PC-3 (cell line): Measurements from ENCODE around the gene RAPGEF3. TPM values are rescaled to one million over a fixed set of nuclear protein-coding genes. Genes with fewer than 3 reads are reported as not detected.

ENCODE experiments used
- ATAC-seq: fragments of 200-7000 bp; cut with Tn5 transposase; 2 replicates; pipeline ENCODE4 v1.9.1; 2020; ENCODE audit warnings: mild to moderate bottlenecking, moderate library complexity
- BruUV-seq: library from RNA; stranded (reverse); fragments of 400-500 nt; replicated peaks from 2 replicates; lab custom pipeline; 2021; lab: Mats Ljungman, UMichigan
- CTCF ChIA-PET: fragments of 300-600 bp; sonication (Branson Sonifier 250); formaldehyde crosslinking; loops from one replicate; lab custom pipeline; 2022; ENCODE audit warnings: antibody characterized with exemption; lab: Charles Lee
- POLR2A ChIA-PET: fragments of 300-600 bp; sonication (Branson Sonifier 250); formaldehyde crosslinking; loops from one replicate; lab custom pipeline; 2022; ENCODE audit warnings: antibody characterized with exemption; ENCODE audit not compliant: unreplicated experiment; lab: Charles Lee
- DNase-seq: peaks from one replicate; pipeline ENCODE4 v3.0.0-alpha.2; 2015
- H2AFZ ChIP-seq: fragments of 300-600 bp; sonication (generic); 2 replicates; pipeline ENCODE4 v1.6.0; 2016; ENCODE audit warnings: antibody characterized with exemption, low read length
- H3F3A ChIP-seq: fragments of 300-600 bp; sonication (generic); one replicate; pipeline ENCODE4 v1.6.0; 2017; ENCODE audit warnings: antibody characterized with exemption, low read length, control low read depth, mild to moderate bottlenecking; ENCODE audit not compliant: unreplicated experiment
- H3K27ac ChIP-seq: fragments of 300-600 bp; sonication (generic); 2 replicates; pipeline ENCODE4 v1.5.1; 2016; ENCODE audit warnings: mild to moderate bottlenecking, low read length
- H3K27me3 ChIP-seq: fragments of 300-600 bp; sonication (generic); 2 replicates; pipeline ENCODE4 v1.6.1; 2016; ENCODE audit warnings: low read length, mixed read lengths
- H3K36me3 ChIP-seq: fragments of 300-600 bp; sonication (generic); 2 replicates; pipeline ENCODE4 v1.6.1; 2016; ENCODE audit warnings: low read depth, mixed run types, low read length, mixed read lengths
- H3K4me1 ChIP-seq: fragments of 300-600 bp; sonication (generic); 2 replicates; pipeline ENCODE4 v1.5.1; 2016; ENCODE audit warnings: low read length; ENCODE audit not compliant: insufficient read depth
- H3K4me2 ChIP-seq: fragments of 300-600 bp; sonication (generic); 2 replicates; pipeline ENCODE4 v1.6.0; 2016; ENCODE audit warnings: low read length
- H3K4me3 ChIP-seq: fragments of 300-600 bp; sonication (generic); 2 replicates; pipeline ENCODE4 v1.5.1; 2016; ENCODE audit warnings: mild to moderate bottlenecking, low read length, mixed read lengths
- H3K79me2 ChIP-seq: fragments of 300-600 bp; sonication (generic); 2 replicates; pipeline ENCODE4 v1.6.1; 2017; ENCODE audit warnings: low read length, mixed read lengths
- H3K9ac ChIP-seq: fragments of 300-600 bp; sonication (generic); 2 replicates; pipeline ENCODE4 v1.6.0; 2016; ENCODE audit warnings: mild to moderate bottlenecking, low read length
- H3K9me2 ChIP-seq: fragments of 300-600 bp; sonication (generic); replicated peaks from 2 replicates; pipeline ENCODE4 v1.6.1; 2016; ENCODE audit warnings: mixed run types, low read length, mixed read lengths
- H3K9me3 ChIP-seq: fragments of 300-600 bp; sonication (generic); 2 replicates; pipeline ENCODE4 v1.6.1; 2016; ENCODE audit warnings: low read length, mixed read lengths
- H4K20me1 ChIP-seq: fragments of 300-600 bp; sonication (generic); 2 replicates; pipeline ENCODE4 v1.6.1; 2016; ENCODE audit warnings: low read length, mixed read lengths
- EZH2 ChIP-seq: fragments of 300-600 bp; sonication (generic); IDR thresholded peaks from one replicate; pipeline ENCODE4 v1.6.1; 2017; ENCODE audit warnings: antibody characterized with exemption, mild to moderate bottlenecking, low read length; ENCODE audit not compliant: unreplicated experiment
- EZH2phosphoT487 ChIP-seq: fragments of 300-600 bp; sonication (generic); IDR thresholded peaks from 2 replicates; pipeline ENCODE4 v1.6.1; 2018; ENCODE audit warnings: mild to moderate bottlenecking, antibody characterized with exemption, low read length, borderline replicate concordance
- intact Hi-C: fragments of 100-400 bp; cut with micrococcal nuclease; formaldehyde crosslinking; loops from 2 replicates; pipeline ENCODE4 v1.9.0; 2023
- total RNA-seq: library from RNA; depleted of rRNA; stranded (reverse); fragments of >200 nt; gene quantifications from 2 replicates; pipeline ENCODE4 v1.2.3, GENCODE V29; 2014
- TF ChIP-seq, protein P1 (sequence below): fragments of 300-600 bp; sonication (generic); conservative IDR thresholded peaks from 2 replicates; pipeline ENCODE4 v1.5.1; 2017; ENCODE audit warnings: antibody characterized with exemption, low read depth, mild to moderate bottlenecking, low read length

Gene RAPGEF3
- total RNA-seq, 1 experiment from 2014 or later: 6.7 TPM

DNA sequence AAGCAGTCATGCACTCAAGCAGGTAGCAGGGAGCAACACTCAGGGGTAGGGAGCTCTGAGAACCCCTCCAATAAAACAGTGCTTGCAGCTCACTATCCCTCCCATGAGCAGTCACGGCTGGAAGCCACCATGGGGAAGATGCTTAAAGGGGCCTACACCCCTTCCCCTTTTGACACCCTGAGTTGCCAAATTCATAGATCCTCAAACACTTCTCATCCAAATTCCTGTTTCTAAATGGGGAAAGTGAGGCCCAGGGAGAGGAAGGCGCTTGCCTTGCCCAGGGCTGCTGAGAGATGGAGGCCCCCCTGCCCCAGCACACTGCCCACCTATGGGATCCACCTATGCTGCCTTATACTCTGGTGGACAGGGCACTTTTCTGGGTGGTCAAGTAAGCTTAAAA, 26.2 kb downstream of the RAPGEF3 start:
- Histone ChIP-seq H3K9me2 (no peaks in the 10 kb centered on the region), H3K9me3 (no peaks in the 10 kb centered on the region), H3K27ac (no peak overlapping the region), H3K36me3 (no peaks in the 10 kb centered on the region), H3K27me3 (no peaks in the 10 kb centered on the region), H2AFZ (no peak overlapping the region), H4K20me1 (no peaks in the 10 kb centered on the region), H3K4me2 (no peak overlapping the region), H3F3A (no peaks in the 10 kb centered on the region), H3K9ac (no peak overlapping the region), H3K4me3 (no peak overlapping the region), H3K79me2 (no peaks in the 10 kb centered on the region), H3K4me1 (peaks cover 22% of the 10 kb centered on the region)
- intact Hi-C loops: no loop called here
- ATAC-seq (no peak), DNase-seq (no peak)
- POLR2A ChIA-PET: interaction anchor here (1.2 kb wide), 1 partner anchor 48 kb away, joined by 3 read pairs; no protein-coding TSS in a partner anchor
- no peak for TF ChIP-seq EZH2
- TF ChIP-seq, protein P1, sequence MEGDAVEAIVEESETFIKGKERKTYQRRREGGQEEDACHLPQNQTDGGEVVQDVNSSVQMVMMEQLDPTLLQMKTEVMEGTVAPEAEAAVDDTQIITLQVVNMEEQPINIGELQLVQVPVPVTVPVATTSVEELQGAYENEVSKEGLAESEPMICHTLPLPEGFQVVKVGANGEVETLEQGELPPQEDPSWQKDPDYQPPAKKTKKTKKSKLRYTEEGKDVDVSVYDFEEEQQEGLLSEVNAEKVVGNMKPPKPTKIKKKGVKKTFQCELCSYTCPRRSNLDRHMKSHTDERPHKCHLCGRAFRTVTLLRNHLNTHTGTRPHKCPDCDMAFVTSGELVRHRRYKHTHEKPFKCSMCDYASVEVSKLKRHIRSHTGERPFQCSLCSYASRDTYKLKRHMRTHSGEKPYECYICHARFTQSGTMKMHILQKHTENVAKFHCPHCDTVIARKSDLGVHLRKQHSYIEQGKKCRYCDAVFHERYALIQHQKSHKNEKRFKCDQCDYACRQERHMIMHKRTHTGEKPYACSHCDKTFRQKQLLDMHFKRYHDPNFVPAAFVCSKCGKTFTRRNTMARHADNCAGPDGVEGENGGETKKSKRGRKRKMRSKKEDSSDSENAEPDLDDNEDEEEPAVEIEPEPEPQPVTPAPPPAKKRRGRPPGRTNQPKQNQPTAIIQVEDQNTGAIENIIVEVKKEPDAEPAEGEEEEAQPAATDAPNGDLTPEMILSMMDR: no peak
- no peak for TF ChIP-seq EZH2phosphoT487
- no TSS peak for BruUV-seq
- CTCF ChIA-PET: no interaction called here

DNA sequence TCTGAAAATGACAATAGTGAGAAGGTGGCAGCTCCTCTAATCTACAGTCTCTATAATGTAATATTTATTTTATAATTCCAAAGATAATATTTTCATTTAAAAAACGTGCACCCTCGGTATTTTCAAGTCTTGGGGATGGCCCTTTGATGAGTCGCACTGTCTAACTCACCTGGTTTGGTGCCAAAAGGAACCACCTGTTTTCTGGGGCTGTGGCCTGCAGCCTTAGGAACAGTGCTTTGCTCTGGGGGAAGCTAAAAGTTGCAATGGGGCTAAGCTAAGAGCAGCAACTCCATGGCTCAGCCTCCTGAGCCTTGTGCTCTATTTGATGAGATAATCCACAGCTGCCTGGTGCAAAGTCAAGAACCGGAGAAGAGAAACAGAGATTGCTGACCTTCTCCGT, 27.0 kb downstream of the RAPGEF3 start:
- BruUV-seq: no TSS peak
- TF ChIP-seq EZH2phosphoT487 (no peak), EZH2 (no peak)
- TF ChIP-seq, protein P1: no peak
- intact Hi-C loops: no loop called here

DNA sequence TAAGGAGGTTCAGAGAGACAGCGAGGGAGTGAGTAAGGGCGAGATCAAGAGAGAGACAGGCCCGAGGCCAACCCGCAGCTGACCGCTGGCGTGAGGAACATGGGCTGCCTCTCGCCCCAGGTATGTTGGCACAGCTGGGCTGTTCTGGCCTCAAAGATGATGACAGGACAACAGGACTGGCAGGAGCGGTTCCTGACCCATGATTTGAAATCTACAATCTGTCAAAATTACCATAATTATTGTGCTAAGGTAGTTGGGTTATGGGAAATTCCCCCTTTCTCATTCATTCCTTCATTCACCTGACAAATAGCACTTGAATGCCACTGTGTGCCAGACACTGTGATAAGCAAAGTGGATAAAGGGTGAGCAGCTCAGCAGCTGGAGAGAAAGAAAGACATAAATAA, 28.3 kb downstream of the RAPGEF3 start:
- ChIA-PET POLR2A (no interaction called here), CTCF (no interaction called here)
- peak; percentile 61 for DNase-seq

More for the DNA sequence above, 27.0 kb downstream of the RAPGEF3 start:
- CTCF ChIA-PET: no interaction called here
- no peak overlapping the region for H3K4me2 ChIP-seq
- no peaks in the 10 kb centered on the region for H3K9me3 ChIP-seq
- no peak overlapping the region for H3K9ac ChIP-seq
- no peaks in the 10 kb centered on the region for H3K36me3 ChIP-seq
- DNase-seq: peak; percentile 44
- H4K20me1 ChIP-seq: no peaks in the 10 kb centered on the region
- no peaks in the 10 kb centered on the region for H3K79me2 ChIP-seq
- H3K9me2 ChIP-seq: no peaks in the 10 kb centered on the region
- ATAC-seq: no peak
- no peak overlapping the region for H2AFZ ChIP-seq
- no peak overlapping the region for H3K27ac ChIP-seq
- no peaks in the 10 kb centered on the region for H3K27me3 ChIP-seq
- H3F3A ChIP-seq: no peaks in the 10 kb centered on the region
- no peak overlapping the region for H3K4me3 ChIP-seq
- POLR2A ChIA-PET: no interaction called here
- H3K4me1 ChIP-seq: peaks cover 22% of the 10 kb centered on the region

More for the DNA sequence above, 28.3 kb downstream of the RAPGEF3 start:
- Histone ChIP-seq H3K4me1 (peaks cover 22% of the 10 kb centered on the region), H3K9ac (no peak overlapping the region), H3K4me2 (peak overlapping the region; percentile 42; the same call in 1 of the 2 replicates), H3K9me2 (no peaks in the 10 kb centered on the region), H3K36me3 (no peaks in the 10 kb centered on the region), H2AFZ (peak overlapping the region; percentile 16; the same call in 1 of the 2 replicates), H3K9me3 (no peaks in the 10 kb centered on the region), H3K79me2 (no peaks in the 10 kb centered on the region), H3K27me3 (no peaks in the 10 kb centered on the region), H4K20me1 (no peaks in the 10 kb centered on the region), H3K27ac (no peak overlapping the region), H3K4me3 (no peak overlapping the region), H3F3A (no peaks in the 10 kb centered on the region)
- ATAC-seq: peak; percentile 62
- intact Hi-C loops: no loop called here
- no peak for TF ChIP-seq EZH2
- TF ChIP-seq, protein P1: no peak
- no peak for TF ChIP-seq EZH2phosphoT487
- no TSS peak for BruUV-seq
